Chondrocyte (in vitro differentiated cells): ENCODE data around the gene UPB1. TPM values are rescaled to one million over a fixed set of nuclear protein-coding genes. Genes with fewer than 3 reads are reported as not detected.
"Not testable (repeated sequence)": the region's sequence is repeated elsewhere in the genome, so short reads cannot be mapped to it uniquely, and the experiment has no call there.

ENCODE experiments used
- DNase-seq: peaks from one replicate; pipeline ENCODE4 v3.0.0; 2021; ENCODE audit warnings: mixed read lengths, low spot score
- H3K27ac Mint-ChIP-seq: one replicate; pipeline ENCODE4 v1.8.0; 2021; ENCODE audit warnings: mild to moderate bottlenecking, moderate library complexity, mixed read lengths; ENCODE audit not compliant: unreplicated experiment
- H3K27me3 Mint-ChIP-seq: 2 replicates; pipeline ENCODE4 v1.8.0; 2021; ENCODE audit warnings: low read depth, mixed read lengths
- H3K36me3 Mint-ChIP-seq: 2 replicates; pipeline ENCODE4 v1.8.0; 2021; ENCODE audit warnings: low read depth, mixed read lengths
- H3K4me1 Mint-ChIP-seq: 2 replicates; pipeline ENCODE4 v1.8.0; 2021; ENCODE audit warnings: low read depth, mild to moderate bottlenecking, mixed read lengths
- H3K4me3 Mint-ChIP-seq: one replicate; pipeline ENCODE4 v1.8.0; 2021; ENCODE audit warnings: mild to moderate bottlenecking, moderate library complexity, mixed read lengths; ENCODE audit not compliant: unreplicated experiment
- H3K9me3 Mint-ChIP-seq: 2 replicates; pipeline ENCODE4 v1.8.0; 2021; ENCODE audit warnings: low read depth, mixed read lengths
- CTCF ChIP-seq: fragments of 200-600 bp; sonication (generic); IDR thresholded peaks from 2 replicates; pipeline ENCODE4 v1.5.0; 2021; ENCODE audit warnings: antibody characterized with exemption, mild to moderate bottlenecking, moderate library complexity
- total RNA-seq: library from RNA; stranded (reverse); gene quantifications from 3 replicates; pipeline ENCODE4 v1.2.1, GENCODE V29; 2021

Gene UPB1
- total RNA-seq, 1 donor from 2014 or later: 0.15 TPM

- Mint-ChIP-seq H3K9me3 (no peaks in the 10 kb centered on the region), H3K27me3 (no peaks in the 10 kb centered on the region)
- DNase-seq: no peak
Measured at GRCh38 chr22:24526191-24526590, 31.1 kb downstream of the UPB1 start.

GRCh38 chr22:24529898-24530297, 34.8 kb downstream of the UPB1 start:
- no peaks in the 10 kb centered on the region for H3K9me3 Mint-ChIP-seq
- no peaks in the 10 kb centered on the region for H3K4me1 Mint-ChIP-seq
- H3K27me3 Mint-ChIP-seq: no peaks in the 10 kb centered on the region
- no peak for DNase-seq
- H3K27ac Mint-ChIP-seq: no peak overlapping the region
- H3K4me3 Mint-ChIP-seq: no peak overlapping the region
- no peak for TF ChIP-seq CTCF
- H3K36me3 Mint-ChIP-seq: no peaks in the 10 kb centered on the region

More at GRCh38 chr22:24526191-24526590, 31.1 kb downstream of the UPB1 start:
- TF ChIP-seq CTCF: no peak
- Mint-ChIP-seq H3K4me3 (no peak overlapping the region), H3K4me1 (peaks cover 10% of the 10 kb centered on the region), H3K27ac (no peak overlapping the region), H3K36me3 (no peaks in the 10 kb centered on the region)

- not testable (repeated sequence) for H3K27me3 Mint-ChIP-seq, H3K9me3 Mint-ChIP-seq, H3K27ac Mint-ChIP-seq, DNase-seq, H3K4me3 Mint-ChIP-seq, H3K4me1 Mint-ChIP-seq, H3K36me3 Mint-ChIP-seq
Measured at GRCh38 chr22:24530968-24531367, 35.8 kb downstream of the UPB1 start.

- H3K9me3 Mint-ChIP-seq: no peaks in the 10 kb centered on the region
- DNase-seq: no peak
- H3K36me3 Mint-ChIP-seq: no peaks in the 10 kb centered on the region
- no peaks in the 10 kb centered on the region for H3K27me3 Mint-ChIP-seq
- H3K4me1 Mint-ChIP-seq: no peaks in the 10 kb centered on the region
- TF ChIP-seq CTCF: no peak
- no peak overlapping the region for H3K4me3 Mint-ChIP-seq
- no peak overlapping the region for H3K27ac Mint-ChIP-seq
Measured at GRCh38 chr22:24532075-24532474, 36.9 kb downstream of the UPB1 start.

GRCh38 chr22:24535348-24535747, 40.2 kb downstream of the UPB1 start:
- H3K9me3 Mint-ChIP-seq: no peaks in the 10 kb centered on the region
- no peaks in the 10 kb centered on the region for H3K4me1 Mint-ChIP-seq
- no peak for DNase-seq
- peaks cover 3% of the 10 kb centered on the region for H3K36me3 Mint-ChIP-seq
- no peaks in the 10 kb centered on the region for H3K27me3 Mint-ChIP-seq
- no peak for TF ChIP-seq CTCF
- H3K27ac Mint-ChIP-seq: no peak overlapping the region
- no peak overlapping the region for H3K4me3 Mint-ChIP-seq

- Mint-ChIP-seq H3K36me3 (peaks cover 4% of the 10 kb centered on the region), H3K27ac (no peak overlapping the region), H3K4me1 (no peaks in the 10 kb centered on the region), H3K4me3 (no peak overlapping the region), H3K9me3 (no peaks in the 10 kb centered on the region), H3K27me3 (no peaks in the 10 kb centered on the region)
- no peak for TF ChIP-seq CTCF
- no peak for DNase-seq
Measured at GRCh38 chr22:24536089-24536488, 41.0 kb downstream of the UPB1 start.
